Prostate gland (tissue), 1 donor: ENCODE data around the gene TIMP2.

Source experiments
- POLR2A ChIP-seq: fragments of 450-650 bp; IDR thresholded peaks from one replicate; pipeline ENCODE4 v1.6.1; 2016; ENCODE audit warnings: antibody characterized with exemption, mild to moderate bottlenecking
- POLR2AphosphoS5 ChIP-seq: sonication (generic); formaldehyde crosslinking; IDR thresholded peaks from one replicate; pipeline ENCODE4 v1.6.1; 2017; ENCODE audit warnings: antibody characterized with exemption

- no peak for TF ChIP-seq POLR2A
- TF ChIP-seq POLR2AphosphoS5 = no peak
These were observed 7.5 kb downstream of the TIMP2 start for GRCh38 chr17:78917451-78918275.
